Progenitor cell of endocrine pancreas (in vitro differentiated cells): ENCODE measurements around the gene TMEM250. TPM values are rescaled to one million over a fixed set of nuclear protein-coding genes. Genes with fewer than 3 reads are reported as not detected.
A peak's percentile ranks its signal among the peaks of the same experiment; 100 is the strongest.

Experiments
- DNase-seq: peaks from one replicate; pipeline ENCODE4 v3.0.0; 2021; ENCODE audit warnings: low spot score; ENCODE audit not compliant: unreplicated experiment
- H3K27ac Mint-ChIP-seq: 2 replicates; pipeline ENCODE4 v1.8.0; 2021; ENCODE audit warnings: mild to moderate bottlenecking, moderate library complexity, mixed read lengths
- H3K27me3 Mint-ChIP-seq: 2 replicates; pipeline ENCODE4 v1.8.0; 2021; ENCODE audit warnings: mixed read lengths
- H3K36me3 Mint-ChIP-seq: 2 replicates; pipeline ENCODE4 v1.8.0; 2022; ENCODE audit warnings: mixed read lengths; ENCODE audit not compliant: insufficient read depth
- H3K4me1 Mint-ChIP-seq: 2 replicates; pipeline ENCODE4 v1.8.0; 2021; ENCODE audit warnings: low read depth, mixed read lengths
- H3K4me3 Mint-ChIP-seq: 2 replicates; pipeline ENCODE4 v1.8.0; 2021; ENCODE audit warnings: low read depth, mild to moderate bottlenecking, moderate library complexity, mixed read lengths
- H3K9me3 Mint-ChIP-seq: 2 replicates; pipeline ENCODE4 v1.8.0; 2021; ENCODE audit warnings: low read depth, mixed read lengths
- CTCF ChIP-seq: fragments of 200-600 bp; sonication (generic); IDR thresholded peaks from one replicate; pipeline ENCODE4 v1.5.0; 2021; ENCODE audit warnings: antibody characterized with exemption, mild to moderate bottlenecking; ENCODE audit not compliant: unreplicated experiment
- total RNA-seq: library from RNA; stranded (reverse); gene quantifications from 2 replicates; pipeline ENCODE4 v1.2.1, GENCODE V29; 2021

The TMEM250 gene
- total RNA-seq, 1 donor from 2014 or later: 39.5 TPM

GRCh38 chr9:136090056-136090735, 28.5 kb downstream of the TMEM250 start:
- Mint-ChIP-seq H3K36me3 (no peaks in the 10 kb centered on the region), H3K27ac (no peak overlapping the region), H3K9me3 (no peaks in the 10 kb centered on the region), H3K27me3 (no peaks in the 10 kb centered on the region), H3K4me1 (peaks cover 2% of the 10 kb centered on the region), H3K4me3 (no peak overlapping the region)
- no peak for DNase-seq
- TF ChIP-seq CTCF: no peak

- DNase-seq: no peak
- no peak overlapping the region for H3K27ac Mint-ChIP-seq
- H3K9me3 Mint-ChIP-seq: no peaks in the 10 kb centered on the region
- H3K27me3 Mint-ChIP-seq: no peaks in the 10 kb centered on the region
- H3K4me1 Mint-ChIP-seq: peaks cover 2% of the 10 kb centered on the region
- no peak overlapping the region for H3K4me3 Mint-ChIP-seq
- H3K36me3 Mint-ChIP-seq: no peaks in the 10 kb centered on the region
- TF ChIP-seq CTCF: peak; percentile 49
These were observed 29.0 kb downstream of the TMEM250 start for GRCh38 chr9:136089697-136090045.

GRCh38 chr9:136088939-136089696, 29.6 kb downstream of the TMEM250 start:
- Mint-ChIP-seq H3K9me3 (no peaks in the 10 kb centered on the region), H3K36me3 (no peaks in the 10 kb centered on the region), H3K27me3 (no peaks in the 10 kb centered on the region), H3K4me3 (no peak overlapping the region), H3K27ac (no peak overlapping the region), H3K4me1 (peaks cover 8% of the 10 kb centered on the region)
- no peak for TF ChIP-seq CTCF
- no peak for DNase-seq

- TF ChIP-seq CTCF: no peak
- H3K9me3 Mint-ChIP-seq: no peaks in the 10 kb centered on the region
- H3K36me3 Mint-ChIP-seq: no peaks in the 10 kb centered on the region
- H3K27ac Mint-ChIP-seq: no peak overlapping the region
- no peak for DNase-seq
- no peaks in the 10 kb centered on the region for H3K27me3 Mint-ChIP-seq
- no peak overlapping the region for H3K4me3 Mint-ChIP-seq
- peaks cover 8% of the 10 kb centered on the region for H3K4me1 Mint-ChIP-seq
These were observed 30.2 kb downstream of the TMEM250 start for GRCh38 chr9:136088481-136088938.

GRCh38 chr9:136087741-136088480, 30.8 kb downstream of the TMEM250 start:
- Mint-ChIP-seq H3K4me3 (no peak overlapping the region), H3K9me3 (no peaks in the 10 kb centered on the region), H3K27me3 (no peaks in the 10 kb centered on the region), H3K4me1 (peaks cover 6% of the 10 kb centered on the region), H3K36me3 (no peaks in the 10 kb centered on the region), H3K27ac (no peak overlapping the region)
- no peak for TF ChIP-seq CTCF
- DNase-seq: no peak
